Activated gamma-delta T cell (primary cell): ENCODE measurements around the gene DRAM1.

Experiments
- DNase-seq: peaks from one replicate; lab custom pipeline; 2025; lab: John Stamatoyannopoulos, UW

DRAM1 gene

GRCh38 chr12:101941306-101942249 is 64.2 kb downstream of the DRAM1 start:
- DNase-seq: no peak

DNA sequence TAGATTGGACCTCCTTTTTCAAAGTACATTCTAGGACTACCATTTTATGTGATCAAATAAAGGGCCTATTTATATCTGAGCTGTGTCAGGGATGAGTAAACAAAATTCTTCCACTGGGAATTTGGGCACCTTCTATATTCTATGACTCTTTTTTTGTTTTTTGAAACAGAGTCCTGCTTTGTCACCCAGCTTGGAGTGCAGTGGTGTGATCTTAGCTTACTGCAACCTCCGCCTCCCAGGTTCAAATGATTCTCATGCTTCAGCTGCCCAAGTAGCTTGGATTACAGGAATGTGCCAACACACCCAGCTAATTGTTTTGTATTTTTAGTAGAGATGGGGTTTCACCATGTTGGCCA is 64.8 kb downstream of the DRAM1 start:
- no peak for DNase-seq

DNA sequence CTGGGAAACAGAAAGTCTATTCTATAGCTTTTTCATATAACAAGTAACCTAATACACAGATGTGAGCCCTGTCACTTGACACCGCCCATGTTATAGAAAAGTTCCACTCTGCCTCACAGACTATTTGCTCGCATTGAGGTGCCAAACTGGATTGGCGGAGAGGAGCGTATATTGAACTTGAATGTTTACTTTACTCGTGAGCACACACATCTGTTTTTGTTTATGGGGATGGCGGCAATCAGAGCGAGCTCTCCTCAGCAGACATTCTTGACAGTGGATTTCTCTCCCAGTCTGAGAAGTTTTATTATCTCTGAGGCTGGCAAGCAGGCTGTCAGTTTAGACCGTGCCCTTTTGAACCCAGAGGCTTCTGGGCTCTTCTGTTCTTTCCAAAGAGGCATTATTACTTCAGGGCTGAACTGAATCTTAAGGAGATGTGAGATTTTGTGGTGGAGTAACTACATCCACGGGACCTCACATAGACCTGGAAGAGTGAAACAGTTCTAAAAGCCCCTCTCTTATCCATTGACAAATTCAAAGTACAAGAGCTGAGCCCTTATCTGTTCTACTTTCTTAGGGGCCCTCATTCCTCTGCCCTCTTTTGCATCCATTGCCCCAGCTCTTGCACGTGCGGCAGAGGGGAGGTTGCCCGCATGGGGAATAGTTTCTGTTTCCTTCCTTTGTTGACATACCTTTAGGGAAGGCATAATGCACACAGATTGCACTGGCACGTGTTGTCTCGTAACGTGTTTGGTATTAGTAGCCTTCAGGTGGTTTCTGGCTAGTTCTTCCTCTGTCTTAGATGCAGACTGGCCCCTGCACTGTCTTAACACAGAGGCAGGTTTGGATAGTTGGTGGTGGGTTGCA is 68.2 kb downstream of the DRAM1 start:
- no peak for DNase-seq

- DNase-seq: no peak
Measured at GRCh38 chr12:101946233-101946611, 68.8 kb downstream of the DRAM1 start.

DNA sequence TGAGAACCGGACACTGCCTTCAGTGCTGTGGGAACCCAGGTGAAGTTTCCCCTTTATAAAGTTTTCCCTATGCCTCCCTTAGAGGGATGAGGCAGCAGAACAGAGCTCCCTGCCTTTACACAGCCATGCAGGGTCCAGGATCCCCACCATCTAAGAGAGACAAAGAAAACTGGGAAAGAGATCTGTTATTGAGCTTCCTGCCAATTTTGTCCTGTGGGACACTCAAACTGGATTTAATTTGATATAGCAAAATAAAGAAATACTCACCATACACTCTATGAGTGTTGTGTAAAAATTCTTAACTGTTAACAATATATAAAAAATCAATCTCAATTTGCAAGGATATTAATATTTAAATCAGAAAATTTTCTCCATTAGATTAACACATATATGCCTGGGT is 69.9 kb downstream of the DRAM1 start:
- DNase-seq: no peak

GRCh38 chr12:101948365-101948764 is 71.0 kb downstream of the DRAM1 start:
- DNase-seq: no peak

GRCh38 chr12:101951002-101951670 is 73.8 kb downstream of the DRAM1 start:
- DNase-seq: no peak

DNA sequence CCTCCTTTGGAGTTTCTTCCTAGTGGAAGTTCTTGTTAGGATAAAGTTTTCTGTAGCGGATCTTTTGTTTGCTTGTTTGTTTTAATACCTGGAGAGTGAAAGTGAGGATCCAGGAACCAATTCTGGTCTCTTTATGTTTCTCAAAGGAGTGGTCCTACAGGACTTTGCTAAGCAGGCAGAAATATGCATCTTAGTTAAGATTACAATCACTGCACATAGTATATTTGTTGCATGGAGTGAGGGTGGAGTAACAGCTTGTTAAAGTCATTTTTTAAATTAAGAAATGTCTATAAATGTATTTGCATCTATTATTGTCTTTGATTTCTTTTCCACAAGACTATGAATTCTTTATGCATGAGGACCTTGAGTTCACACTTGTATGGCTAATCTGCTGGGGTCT is 76.7 kb downstream of the DRAM1 start:
- DNase-seq: no peak

- no peak for DNase-seq
Measured at GRCh38 chr12:101954676-101955075, 77.3 kb downstream of the DRAM1 start.

DNA sequence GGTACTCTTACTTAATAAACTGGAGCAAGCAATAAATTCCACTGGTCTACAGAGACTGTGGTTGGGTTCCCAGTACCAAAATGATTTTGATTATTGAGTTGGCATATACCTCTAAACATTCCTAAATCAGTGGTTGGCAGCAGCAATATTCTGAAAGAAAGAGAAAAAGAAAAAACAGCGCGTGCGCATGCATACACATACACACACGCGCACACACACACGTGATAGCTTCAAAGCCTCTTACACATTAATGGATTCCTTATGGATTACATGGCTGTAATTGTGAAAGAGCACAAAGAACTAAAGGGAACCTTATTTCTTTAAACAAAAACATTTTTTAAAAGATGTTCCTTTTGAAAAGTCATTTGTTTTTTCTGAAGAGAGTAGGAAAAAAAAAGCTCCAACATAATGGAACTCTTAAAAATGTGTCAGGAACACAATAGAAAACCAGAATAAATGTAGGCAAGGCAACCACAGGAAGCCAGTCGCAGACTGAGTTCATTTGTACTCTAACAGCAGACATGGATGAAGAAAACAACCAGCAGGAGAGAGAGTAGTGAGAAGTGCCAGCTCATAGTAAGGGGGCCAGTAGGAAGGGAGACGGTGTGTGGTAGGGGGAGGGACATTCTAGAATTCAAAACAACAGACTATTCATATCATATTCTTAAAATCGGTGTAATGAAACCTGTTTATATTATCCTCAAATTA is 80.0 kb downstream of the DRAM1 start:
- DNase-seq: no peak

DNA sequence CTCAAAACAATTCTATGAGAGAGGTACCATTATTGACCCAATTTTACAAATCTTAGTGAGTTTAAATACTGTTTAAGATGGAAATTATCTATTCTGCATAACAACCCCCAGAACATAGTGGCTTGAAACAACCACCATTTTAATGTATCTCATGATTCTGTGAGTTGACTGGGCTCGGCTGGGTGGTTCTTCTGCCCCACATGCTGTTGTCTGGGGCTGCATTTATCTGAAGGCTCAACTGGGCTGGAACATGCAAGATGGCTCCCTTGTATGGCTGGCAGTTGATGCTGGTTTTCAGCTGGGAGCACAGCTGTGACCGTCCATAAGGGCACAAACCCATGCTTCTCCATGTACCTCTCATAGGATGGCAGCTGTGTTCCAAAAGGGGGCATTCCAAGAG is 82.2 kb downstream of the DRAM1 start:
- DNase-seq: no peak

GRCh38 chr12:101962486-101962885 is 85.1 kb downstream of the DRAM1 start:
- DNase-seq: no peak

DNA sequence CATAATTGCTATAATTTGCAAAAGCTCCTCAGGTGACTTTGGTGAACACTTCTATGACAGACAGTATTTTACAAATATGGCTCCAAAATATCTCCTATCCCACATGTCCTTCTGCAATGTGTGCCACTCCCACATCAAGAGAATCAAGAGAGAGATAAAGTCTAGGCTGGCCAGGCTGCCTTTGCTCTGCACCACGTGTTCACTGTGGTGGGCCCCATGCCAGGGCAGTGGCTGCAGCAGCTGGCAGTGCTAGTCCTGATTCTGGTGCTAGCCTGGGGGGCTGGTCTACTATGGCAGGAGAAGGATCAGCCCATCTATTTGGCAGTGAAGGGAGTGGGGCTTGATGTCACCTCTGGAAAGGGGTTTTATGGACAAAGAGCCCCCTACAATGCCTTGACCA is 86.3 kb downstream of the DRAM1 start:
- DNase-seq: no peak

DNA sequence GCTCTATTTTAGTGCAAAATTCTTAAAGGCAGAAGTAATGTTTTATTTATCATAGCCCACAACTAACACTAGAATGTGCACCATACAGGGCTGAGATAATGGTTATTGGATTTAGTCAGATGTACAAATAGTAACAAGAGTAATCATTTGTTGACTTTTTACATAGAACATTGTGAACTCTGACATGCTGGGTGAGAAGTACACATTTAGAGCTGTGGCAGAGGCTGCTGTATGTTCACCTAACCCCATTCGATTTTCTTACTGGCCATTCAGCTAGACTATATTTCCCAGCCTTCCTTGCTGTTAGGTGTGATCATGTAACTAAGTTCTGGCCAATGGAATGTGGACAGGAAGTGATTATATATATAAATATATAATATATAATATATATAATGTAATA is 89.1 kb downstream of the DRAM1 start:
- no peak for DNase-seq

- no peak for DNase-seq
Measured at GRCh38 chr12:101967506-101967905, 90.1 kb downstream of the DRAM1 start.

DNA sequence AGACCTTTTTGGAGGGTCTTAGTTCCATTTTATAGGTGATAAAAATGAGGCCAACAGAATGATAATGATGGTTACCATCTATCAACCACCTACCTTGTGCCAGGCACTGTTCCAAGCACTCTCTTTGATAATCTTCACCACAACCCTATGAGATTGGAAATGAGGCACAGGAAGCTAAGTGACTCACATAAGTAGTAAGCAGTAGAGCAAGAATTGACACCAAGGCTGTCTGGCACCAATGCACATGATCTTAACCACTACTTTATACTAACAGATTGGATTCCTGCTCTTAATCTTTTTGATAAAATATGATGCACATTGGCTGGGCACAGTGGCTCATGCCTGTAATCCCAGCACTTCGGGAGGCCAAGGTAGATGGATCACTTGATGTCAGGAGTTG is 91.4 kb downstream of the DRAM1 start:
- no peak for DNase-seq
